Prostate gland (tissue), 2 donors: Measurements from ENCODE around the gene KRTCAP3. TPM values are rescaled to one million over a fixed set of nuclear protein-coding genes. Genes with fewer than 3 reads are reported as not detected.

Experiments
- DNase-seq: peaks from one replicate; pipeline ENCODE4 v3.0.0-alpha.2; 2019; ENCODE audit warnings: low spot score
- H3K27ac ChIP-seq, 2 donors: fragments of 200-600 bp; sonication (generic); 2 replicates each; pipeline ENCODE4 v1.5.1; 2017 to 2019
- H3K27me3 ChIP-seq: fragments of 200-600 bp; sonication (generic); replicated peaks from 2 replicates; pipeline ENCODE4 v1.5.1; 2019; ENCODE audit not compliant: insufficient read depth
- H3K36me3 ChIP-seq, 2 donors: fragments of 200-600 bp; sonication (generic); 1 replicate in 1 of 2; 2 replicates in 1 of 2; pipeline versions ENCODE4 v1.5.1 to v1.8.1; 2017 to 2019
- H3K4me1 ChIP-seq: fragments of 200-600 bp; sonication (generic); replicated peaks from 2 replicates; pipeline ENCODE4 v1.5.1; 2019
- H3K4me3 ChIP-seq, 2 donors: fragments of 200-600 bp; sonication (generic); 2 replicates each; pipeline ENCODE4 v1.5.1; 2017 to 2019
- H3K9me3 ChIP-seq: fragments of 200-600 bp; sonication (generic); 2 replicates; pipeline ENCODE4 v1.5.1; 2017
- CTCF ChIP-seq, 4 experiments: fragments of 200-600 bp in 2 of 4; fragments of 450-650 bp in 2 of 4; sonication (generic) in 2 of 4; IDR thresholded peaks; 1 replicate in 3 of 4; 2 replicates in 1 of 4; pipeline ENCODE4 v1.5.1; 2016 to 2019; ENCODE audit warnings: antibody characterized with exemption in 4 of 4, mild to moderate bottlenecking in 2 of 4, moderate library complexity in 2 of 4
- POLR2A ChIP-seq: fragments of 450-650 bp; IDR thresholded peaks from one replicate; pipeline ENCODE4 v1.6.1; 2016; ENCODE audit warnings: antibody characterized with exemption, mild to moderate bottlenecking
- POLR2AphosphoS5 ChIP-seq: sonication (generic); formaldehyde crosslinking; IDR thresholded peaks from one replicate; pipeline ENCODE4 v1.6.1; 2017; ENCODE audit warnings: antibody characterized with exemption
- WGBS: methylation state at CpG from one replicate; pipeline ENCODE4 v1.1.5; 2018; 5-methylcytosine and 5-hydroxymethylcytosine counted together
- intact Hi-C: fragments of 100-400 bp; cut with DNase I; formaldehyde crosslinking; loops from one replicate; pipeline ENCODE4 v1.14.2; 2022
- total RNA-seq, 2 donors: library from RNA; depleted of rRNA; stranded (reverse); fragments of >200 nt; gene quantifications; one replicate each; pipeline ENCODE4 v1.1.0, GENCODE V29; 2016

Gene KRTCAP3
- total RNA-seq, 2 donors from 2014 or later, result 31.4 to 147 TPM

GRCh38 chr2:27435628-27436027 is 6.6 kb upstream of the KRTCAP3 start:
- H3K9me3 ChIP-seq, result no peaks in the 10 kb centered on the region
- H3K27me3 ChIP-seq, result no peaks in the 10 kb centered on the region
- intact Hi-C loops, result no loop called here
- peaks cover 9 to 38% of the 10 kb centered on the region in 2 donors for H3K36me3 ChIP-seq
- WGBS, result 90% methylated on average over 6 of the region's 6 CpGs
- H3K4me3 ChIP-seq, result no peak overlapping the region
- peaks cover 4% of the 10 kb centered on the region for H3K4me1 ChIP-seq
- no peak overlapping the region for H3K27ac ChIP-seq
- no peak for DNase-seq
- TF ChIP-seq CTCF (IDR thresholded peaks at IDR 0.05), result no peak
- TF ChIP-seq POLR2A, result no peak
- TF ChIP-seq POLR2AphosphoS5, result no peak

GRCh38 chr2:27441226-27441926 is 805 bp upstream of the KRTCAP3 start:
- H3K4me1 ChIP-seq, result peaks cover 3% of the 10 kb centered on the region
- H3K36me3 ChIP-seq, result peaks cover 15 to 33% of the 10 kb centered on the region in 2 donors
- intact Hi-C loops, result no loop called here
- TF ChIP-seq POLR2AphosphoS5 (no peak), POLR2A (no peak), CTCF (IDR thresholded peaks at IDR 0.05) (no peak)
- 80% methylated on average over 10 of the region's 10 CpGs for WGBS
- no peaks in the 10 kb centered on the region for H3K9me3 ChIP-seq
- no peak for DNase-seq
- H3K27me3 ChIP-seq, result no peaks in the 10 kb centered on the region
- no peak overlapping the region for H3K4me3 ChIP-seq
- H3K27ac ChIP-seq, result peak overlapping the region in 1 of 2 donors; percentile 83

GRCh38 chr2:27442920-27443282 is 720 bp downstream of the KRTCAP3 start:
- H3K4me1 ChIP-seq, result peaks cover 3% of the 10 kb centered on the region
- DNase-seq, result no peak
- no peak for TF ChIP-seq CTCF (IDR thresholded peaks at IDR 0.05)
- no peak for TF ChIP-seq POLR2A
- TF ChIP-seq POLR2AphosphoS5, result no peak
- no peaks in the 10 kb centered on the region for H3K9me3 ChIP-seq
- peak overlapping the region; percentile 83 to 85 for H3K27ac ChIP-seq
- intact Hi-C loops, result no loop called here
- no peaks in the 10 kb centered on the region for H3K27me3 ChIP-seq
- H3K36me3 ChIP-seq, result peaks cover 10 to 24% of the 10 kb centered on the region in 2 donors
- WGBS, result 64% methylated on average over 6 of the region's 6 CpGs
- peak overlapping the region; percentile 42 to 54 for H3K4me3 ChIP-seq

- Histone ChIP-seq H3K4me3 (no peak overlapping the region), H3K9me3 (no peaks in the 10 kb centered on the region), H3K27me3 (no peaks in the 10 kb centered on the region), H3K4me1 (peaks cover 3% of the 10 kb centered on the region), H3K27ac (peak overlapping the region; percentile 74 to 81), H3K36me3 (peaks cover 10 to 14% of the 10 kb centered on the region in 2 donors)
- no peak for DNase-seq
- TF ChIP-seq POLR2AphosphoS5 (no peak), POLR2A (no peak), CTCF (IDR thresholded peaks at IDR 0.05) (no peak)
- 97% methylated on average over 8 of the region's 8 CpGs for WGBS
- intact Hi-C loops, result no loop called here
Observed at GRCh38 chr2:27445155-27445554, 3.0 kb downstream of the KRTCAP3 start.

- peak overlapping the region; percentile 74 to 81 for H3K27ac ChIP-seq
- WGBS, result 87% methylated on average over 8 of the region's 8 CpGs
- DNase-seq, result no peak
- no peaks in the 10 kb centered on the region for H3K27me3 ChIP-seq
- peaks cover 6 to 9% of the 10 kb centered on the region in 2 donors for H3K36me3 ChIP-seq
- peaks cover 3% of the 10 kb centered on the region for H3K4me1 ChIP-seq
- TF ChIP-seq POLR2A (no peak), CTCF (IDR thresholded peaks at IDR 0.05) (no peak), POLR2AphosphoS5 (no peak)
- H3K9me3 ChIP-seq, result no peaks in the 10 kb centered on the region
- H3K4me3 ChIP-seq, result no peak overlapping the region
- intact Hi-C loops, result no loop called here
Observed at GRCh38 chr2:27445615-27446014, 3.4 kb downstream of the KRTCAP3 start.
